ENCODE data around the gene CNOT6L.

- TF ChIP-seq REST (IDR thresholded peaks at IDR 0.05; ENCODE audit: insufficient read depth in 1 of 2, low read depth in 2 of 2, low read length in 2 of 2): no peak
- no peak for TF ChIP-seq POLR2AphosphoS5 (IDR thresholded peaks at IDR 0.05; ENCODE audit: low read depth, low read length)
- no peak for TF ChIP-seq SIN3A (IDR thresholded peaks at IDR 0.05; ENCODE audit: borderline replicate concordance, insufficient read depth, low read length)
- no peak for TF ChIP-seq TAF1 (IDR thresholded peaks at IDR 0.05; ENCODE audit: borderline replicate concordance, insufficient read depth, low read length)
Observed at GRCh38 chr4:77852892-77853495, 33.8 kb upstream of the CNOT6L start.
